H1 (cell line): Measurements from ENCODE around the gene PPBP. TPM values are rescaled to one million over a fixed set of nuclear protein-coding genes. Genes with fewer than 3 reads are reported as not detected.

Source experiments
- CTCF ChIA-PET: fragments of 300-600 bp; sonication (Branson Sonifier 250); formaldehyde crosslinking; loops from one replicate; lab custom pipeline; 2021; ENCODE audit not compliant: partially characterized antibody; lab: Charles Lee
- POLR2A ChIA-PET: fragments of 300-600 bp; sonication (Branson Sonifier 250); formaldehyde crosslinking; loops from one replicate; lab custom pipeline; 2021; ENCODE audit warnings: inconsistent platforms; ENCODE audit not compliant: partially characterized antibody; lab: Charles Lee
- DNase-seq, 2 experiments: peaks; one replicate each; pipeline versions ENCODE4 v3.0.0 to v3.0.0-alpha.2; 2010 to 2022; ENCODE audit warnings: low spot score in 2 of 2, low read depth in 1 of 2, mixed read lengths in 1 of 2
- FAIRE-seq: peaks from 2 replicates; lab custom pipeline; 2011; peaks lifted over from hg19 to GRCh38; lab: Jason Lieb, UNC
- H2AFZ ChIP-seq: 2 replicates; pipeline ENCODE4 v1.8.1; 2012; ENCODE audit warnings: low read length, inconsistent platforms
- H2AK5ac ChIP-seq: 2 replicates; pipeline ENCODE4 v1.6.1; 2013; ENCODE audit warnings: low read depth, low read length
- H2BK120ac ChIP-seq: replicated peaks from 2 replicates; pipeline ENCODE3; 2013; ENCODE audit warnings: low read depth, low read length, inconsistent platforms
- H2BK12ac ChIP-seq: 2 replicates; pipeline ENCODE4 v1.6.1; 2013; ENCODE audit warnings: low read depth, low read length
- H2BK15ac ChIP-seq: 2 replicates; pipeline ENCODE4 v1.6.1; 2013; ENCODE audit warnings: low read length
- H2BK20ac ChIP-seq: 2 replicates; pipeline ENCODE4 v1.6.1; 2013; ENCODE audit warnings: low read length
- H2BK5ac ChIP-seq: 2 replicates; pipeline ENCODE4 v1.6.1; 2013; ENCODE audit warnings: low read depth, low read length
- H3K14ac ChIP-seq: 2 replicates; pipeline ENCODE4 v1.6.1; 2013; ENCODE audit warnings: inconsistent platforms; ENCODE audit not compliant: insufficient read length
- H3K18ac ChIP-seq: 2 replicates; pipeline ENCODE4 v1.6.1; 2013; ENCODE audit warnings: low read length; ENCODE audit errors: extremely low read depth
- H3K23ac ChIP-seq: 2 replicates; pipeline ENCODE4 v1.6.1; 2013; ENCODE audit warnings: inconsistent platforms; ENCODE audit not compliant: insufficient read length
- H3K23me2 ChIP-seq: 2 replicates; pipeline ENCODE4 v1.6.1; 2013; ENCODE audit warnings: low read depth, low read length
- H3K27ac ChIP-seq: 2 replicates; pipeline ENCODE4 v1.6.1; 2011; ENCODE audit warnings: low read depth, low read length, inconsistent platforms
- H3K27me3 ChIP-seq, 4 experiments: replicated peaks in 1 of 4; 1 replicate in 1 of 4; 2 replicates in 3 of 4; pipeline versions ENCODE4 v1.6.1 to v1.8.1; 2011 to 2013; ENCODE audit warnings: low read length in 3 of 4, mild to moderate bottlenecking in 3 of 4, inconsistent platforms in 2 of 4, mixed read lengths in 2 of 4, moderate library complexity in 1 of 4; ENCODE audit not compliant: control insufficient read depth in 3 of 4, insufficient read depth in 3 of 4; ENCODE audit errors: extremely low read depth in 1 of 4
- H3K36me3 ChIP-seq, 4 experiments: 2 replicates each; pipeline versions ENCODE4 v1.6.1 to v1.8.1; 2011 to 2013; ENCODE audit warnings: mild to moderate bottlenecking in 4 of 4, low read length in 3 of 4, moderate library complexity in 2 of 4, control low read depth in 1 of 4, inconsistent platforms in 1 of 4; ENCODE audit not compliant: insufficient read depth in 4 of 4, control insufficient read depth in 2 of 4
- H3K4ac ChIP-seq: replicated peaks from 2 replicates; pipeline ENCODE3; 2013; ENCODE audit warnings: low read length, low read depth, mixed read lengths, inconsistent platforms; ENCODE audit not compliant: insufficient read length
- H3K4me1 ChIP-seq, 4 experiments: replicated peaks in 1 of 4; 1 replicate in 1 of 4; 2 replicates in 3 of 4; pipeline versions ENCODE4 v1.6.1 to v1.8.1; 2011 to 2013; ENCODE audit warnings: low read length in 3 of 4, inconsistent platforms in 2 of 4, mixed read lengths in 1 of 4; ENCODE audit not compliant: insufficient read depth in 4 of 4, control insufficient read depth in 3 of 4
- H3K4me2 ChIP-seq, 2 experiments: 2 replicates each; pipeline versions ENCODE4 v1.6.1 to v1.8.1; 2011 to 2013; ENCODE audit warnings: low read depth in 2 of 2, low read length in 2 of 2, control low read depth in 1 of 2, inconsistent platforms in 1 of 2, mild to moderate bottlenecking in 1 of 2; ENCODE audit not compliant: insufficient read depth in 1 of 2
- H3K4me3 ChIP-seq, 4 experiments: fragments of 200-600, 300-600 bp in 1 of 4; sonication (generic), shearing (Covaris generic), sonication (Bioruptor Twin) in 1 of 4; 2 replicates each; pipeline versions ENCODE4 v1.5.1 to v1.8.1; 2011 to 2016; ENCODE audit warnings: low read length in 4 of 4, low read depth in 3 of 4, control low read depth in 2 of 4, inconsistent platforms in 2 of 4, mild to moderate bottlenecking in 2 of 4, mixed read lengths in 1 of 4, moderate library complexity in 1 of 4; ENCODE audit not compliant: insufficient read depth in 2 of 4; ENCODE audit errors: extremely low read depth in 1 of 4
- H3K56ac ChIP-seq: replicated peaks from 2 replicates; pipeline ENCODE3; 2013; ENCODE audit warnings: low read depth, mild to moderate bottlenecking, mixed read lengths, low read length, inconsistent platforms; ENCODE audit not compliant: insufficient read length
- H3K79me1 ChIP-seq: 2 replicates; pipeline ENCODE4 v1.6.1; 2013; ENCODE audit warnings: low read depth, low read length, control low read depth
- H3K79me2 ChIP-seq, 2 experiments: 2 replicates each; pipeline versions ENCODE4 v1.6.1 to v1.8.1; 2012 to 2013; ENCODE audit warnings: low read length in 2 of 2, mild to moderate bottlenecking in 2 of 2, inconsistent platforms in 1 of 2; ENCODE audit not compliant: insufficient read depth in 2 of 2, control insufficient read depth in 1 of 2
- H3K9ac ChIP-seq, 4 experiments: replicated peaks in 1 of 4; 1 replicate in 1 of 4; 2 replicates in 3 of 4; pipeline versions ENCODE4 v1.6.1 to v1.8.1; 2011 to 2013; ENCODE audit warnings: low read depth in 3 of 4, low read length in 3 of 4, control low read depth in 2 of 4, mild to moderate bottlenecking in 2 of 4, moderate library complexity in 2 of 4, inconsistent platforms in 1 of 4; ENCODE audit errors: extremely low read depth in 1 of 4
- H3K9me3 ChIP-seq, 2 experiments: 2 replicates each; pipeline versions ENCODE4 v1.6.1 to v1.8.1; 2012 to 2013; ENCODE audit warnings: mild to moderate bottlenecking in 2 of 2, moderate library complexity in 2 of 2, control low read depth in 1 of 2, inconsistent platforms in 1 of 2, low read depth in 1 of 2, low read length in 1 of 2, mixed read lengths in 1 of 2; ENCODE audit not compliant: insufficient read depth in 2 of 2
- H4K20me1 ChIP-seq, 2 experiments: replicated peaks in 1 of 2; 2 replicates each; pipeline versions ENCODE3 to v1.8.1; 2011 to 2013; ENCODE audit warnings: inconsistent platforms in 2 of 2, low read length in 2 of 2, mild to moderate bottlenecking in 1 of 2; ENCODE audit not compliant: insufficient read depth in 2 of 2, control insufficient read depth in 1 of 2
- H4K5ac ChIP-seq: 2 replicates; pipeline ENCODE4 v1.6.1; 2013; ENCODE audit warnings: low read length, low read depth, mixed read lengths, inconsistent platforms; ENCODE audit not compliant: insufficient read length
- H4K8ac ChIP-seq: 2 replicates; pipeline ENCODE4 v1.8.0; 2013; ENCODE audit warnings: mild to moderate bottlenecking, moderate library complexity, low read length, inconsistent platforms; ENCODE audit not compliant: insufficient read depth; ENCODE audit errors: extremely low read depth
- H4K91ac ChIP-seq: replicated peaks from 2 replicates; pipeline ENCODE3; 2013; ENCODE audit warnings: low read length, mixed read lengths, inconsistent platforms; ENCODE audit not compliant: insufficient read length
- BRCA1 ChIP-seq: IDR thresholded peaks from 2 replicates; pipeline ENCODE4 v1.6.1; 2012; ENCODE audit warnings: low read depth, low read length, improper control_type of control experiment
- CHD2 ChIP-seq: IDR thresholded peaks from 2 replicates; pipeline ENCODE4 v1.6.1; 2012; ENCODE audit warnings: low read length, improper control_type of control experiment
- CTCF ChIP-seq, 3 experiments: IDR thresholded peaks; 1 replicate in 2 of 3; 2 replicates in 1 of 3; pipeline versions ENCODE4 v1.5.1 to v1.6.1; 2011; ENCODE audit warnings: low read length in 3 of 3, mild to moderate bottlenecking in 3 of 3, inconsistent platforms in 2 of 3, low read depth in 1 of 3, moderate library complexity in 1 of 3; ENCODE audit not compliant: insufficient read depth in 1 of 3; ENCODE audit errors: control extremely low read depth in 1 of 3
- EGR1 ChIP-seq: IDR thresholded peaks from 2 replicates; pipeline ENCODE4 v1.6.1; 2011; ENCODE audit warnings: low read depth, low read length, borderline replicate concordance
- FOSL1 ChIP-seq: IDR thresholded peaks from 2 replicates; pipeline ENCODE4 v1.6.1; 2011; ENCODE audit warnings: mild to moderate bottlenecking, low read depth, low read length, moderate library complexity; ENCODE audit not compliant: insufficient read depth
- GTF2F1 ChIP-seq: IDR thresholded peaks from 2 replicates; pipeline ENCODE4 v1.6.1; 2012; ENCODE audit warnings: low read depth, low read length, improper control_type of control experiment, borderline replicate concordance
- MAFK ChIP-seq: IDR thresholded peaks from 2 replicates; pipeline ENCODE4 v1.6.1; 2012; ENCODE audit warnings: low read depth, mild to moderate bottlenecking, improper control_type of control experiment, low read length
- MAX ChIP-seq: IDR thresholded peaks from 2 replicates; pipeline ENCODE4 v1.6.1; 2012; ENCODE audit warnings: inconsistent platforms
- POLR2AphosphoS5 ChIP-seq: IDR thresholded peaks from 2 replicates; pipeline ENCODE4 v1.6.1; 2011; ENCODE audit warnings: low read depth, low read length
- SP1 ChIP-seq: IDR thresholded peaks from 2 replicates; pipeline ENCODE4 v1.6.1; 2011; ENCODE audit warnings: low read depth, low read length
- SP4 ChIP-seq: IDR thresholded peaks from 2 replicates; pipeline ENCODE4 v1.6.1; 2012; ENCODE audit warnings: low read length, inconsistent platforms
- TAF1 ChIP-seq: IDR thresholded peaks from 2 replicates; pipeline ENCODE4 v1.6.1; 2011; ENCODE audit warnings: mild to moderate bottlenecking, low read depth, low read length
- YY1 ChIP-seq: IDR thresholded peaks from 2 replicates; pipeline ENCODE4 v1.6.1; 2011; ENCODE audit warnings: low read depth, mild to moderate bottlenecking, low read length
- ZNF274 ChIP-seq: IDR thresholded peaks from 2 replicates; pipeline ENCODE4 v1.7.0; 2012; ENCODE audit warnings: low read length, borderline replicate concordance; ENCODE audit errors: extremely low read depth
- polyA plus RNA-seq, 7 experiments: library from polyadenylated mRNA; depleted of rRNA in 3 of 7; stranded (reverse) in 5 of 7; unstranded in 2 of 7; fragments of >200 nt in 5 of 7; fragments of 200-250 nt in 2 of 7; gene quantifications; 1 replicate in 5 of 7; 2 replicates in 1 of 7; 4 replicates in 1 of 7; pipeline versions ENCODE4 v1.2.1 to v1.2.3, GENCODE V29; 2011 to 2013; ENCODE audit warnings: missing spikeins in 2 of 7, mixed read lengths in 2 of 7
- total RNA-seq: library from RNA; stranded (reverse); fragmentation: NEBNext Ultra II Directional; extraction: Animal tissue kit (Norgen Biotek cat#: 25700); gene quantifications from 2 replicates; pipeline ENCODE4 v1.2.1, GENCODE V29; 2021

Gene PPBP
- total and polyA plus RNA-seq, 2 of the 8 experiments (the other 6 are each of a cell fraction or from before 2014, with no cell fraction given) = 0.18 to 0.43 TPM

GRCh38 chr4:73974352-73974751, 13.6 kb downstream of the PPBP start:
- Histone ChIP-seq H3K36me3 (no peaks in the 10 kb centered on the region), H3K4ac (no peak overlapping the region), H3K27ac (no peak overlapping the region), H4K5ac (no peak overlapping the region), H3K23ac (no peak overlapping the region), H3K23me2 (no peaks in the 10 kb centered on the region), H3K4me2 (no peak overlapping the region), H2BK5ac (no peak overlapping the region), H3K56ac (no peak overlapping the region), H3K18ac (no peak overlapping the region), H2BK120ac (no peak overlapping the region), H2BK15ac (no peak overlapping the region), H4K8ac (no peak overlapping the region), H2BK20ac (no peak overlapping the region), H3K4me3 (no peak overlapping the region), H2AK5ac (no peak overlapping the region), H3K79me2 (no peaks in the 10 kb centered on the region), H3K27me3 (no peaks in the 10 kb centered on the region), H3K14ac (no peak overlapping the region), H4K91ac (no peak overlapping the region), H2AFZ (no peak overlapping the region), H3K9me3 (peaks cover 0 to 8% of the 10 kb centered on the region in 2 experiments; a peak in 2 of 4 replicates), H4K20me1 (no peaks in the 10 kb centered on the region), H3K9ac (no peak overlapping the region), H3K4me1 (no peaks in the 10 kb centered on the region; a peak in 1 of 7 replicates), H2BK12ac (no peak overlapping the region), H3K79me1 (no peaks in the 10 kb centered on the region)
- ChIA-PET CTCF (interaction anchor here (1.8 kb wide), 1 partner anchor 10 kb away, joined by 7 read pairs; no protein-coding TSS in a partner anchor), POLR2A (no interaction called here)
- no peak for FAIRE-seq
- no peak for DNase-seq
- TF ChIP-seq MAX (no peak), SP1 (no peak), POLR2AphosphoS5 (no peak), EGR1 (no peak), SP4 (no peak), CHD2 (no peak), TAF1 (no peak), FOSL1 (no peak), GTF2F1 (no peak), BRCA1 (no peak), ZNF274 (no peak), YY1 (no peak), CTCF (IDR thresholded peaks at IDR 0.05; ENCODE audit: control extremely low read depth in 1 of 3, insufficient read depth in 1 of 3, low read depth in 1 of 3, low read length in 3 of 3) (no peak), MAFK (no peak)
